HG02571 (cell line): ENCODE results near the gene JARID2.

ENCODE experiments used
- ATAC-seq: cut with Tn5 transposase; IDR thresholded peaks from one replicate; pipeline ENCODE4 v1.9.1; 2021; ENCODE audit warnings: mild to moderate bottlenecking, moderate library complexity; ENCODE audit not compliant: unreplicated experiment

The JARID2 gene

DNA sequence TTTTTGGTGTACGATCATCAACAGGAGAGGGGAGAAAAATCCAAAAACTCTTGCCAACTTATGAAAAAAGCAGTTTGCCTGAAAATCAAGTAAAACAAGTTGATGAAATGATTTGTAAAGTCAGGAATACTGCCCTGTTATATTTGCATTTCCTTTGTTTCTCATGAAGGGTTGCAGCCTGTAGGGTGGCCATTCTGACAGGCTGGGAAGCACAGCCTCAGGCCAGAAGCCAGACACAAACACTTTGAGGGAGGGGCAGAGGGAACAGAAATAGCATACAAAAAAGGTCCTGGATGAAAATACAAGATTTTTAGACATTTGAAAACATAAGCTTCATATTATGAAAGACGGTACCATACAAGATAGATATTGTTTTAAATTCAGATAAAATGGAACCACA, 307.2 kb downstream of the JARID2 start:
- ATAC-seq: no peak

DNA sequence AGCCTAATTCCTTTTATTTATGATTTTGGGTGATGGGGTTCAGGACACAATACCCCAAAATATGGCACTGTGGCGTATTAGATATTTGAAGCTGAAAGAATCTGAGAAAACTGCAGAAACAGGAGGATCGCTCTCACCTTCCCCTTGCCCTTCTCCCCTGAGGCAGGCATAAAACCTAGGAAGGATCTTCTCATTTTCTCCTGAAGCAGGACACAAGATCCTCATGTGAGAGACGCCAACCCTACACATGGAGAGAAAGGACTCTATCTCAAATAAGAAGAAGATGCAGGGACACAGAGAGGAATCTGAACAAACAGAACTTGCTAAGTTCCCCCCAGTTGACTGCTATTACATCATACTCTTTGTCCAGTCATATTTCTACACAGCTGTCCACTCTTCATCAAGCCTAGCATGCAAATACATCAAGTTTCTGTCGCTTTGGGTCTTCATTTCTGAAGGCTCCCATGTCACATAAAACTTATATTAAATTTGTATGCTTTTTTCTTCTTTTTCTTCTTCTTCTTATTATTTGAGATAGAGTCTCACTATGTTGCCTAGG, 307.9 kb downstream of the JARID2 start:
- ATAC-seq: no peak

DNA sequence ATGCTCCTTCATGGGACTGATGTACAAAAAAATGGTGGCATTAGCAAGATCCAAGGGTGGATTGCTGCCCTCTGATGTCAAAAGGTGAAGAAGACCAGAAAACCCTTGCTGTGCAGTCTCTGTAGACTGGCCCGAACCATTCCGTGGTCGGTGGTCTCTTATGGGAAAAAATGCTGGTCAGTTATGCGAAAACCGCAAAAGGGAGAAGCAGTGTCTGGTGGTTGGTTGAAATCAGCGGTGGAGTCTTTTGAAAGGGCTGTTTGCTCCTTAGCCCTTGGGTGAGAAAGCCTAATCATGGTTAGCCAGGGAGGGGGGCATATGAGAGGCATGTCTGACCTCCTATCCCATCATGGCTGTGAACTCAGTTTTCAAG, 308.8 kb downstream of the JARID2 start:
- ATAC-seq: no peak

DNA sequence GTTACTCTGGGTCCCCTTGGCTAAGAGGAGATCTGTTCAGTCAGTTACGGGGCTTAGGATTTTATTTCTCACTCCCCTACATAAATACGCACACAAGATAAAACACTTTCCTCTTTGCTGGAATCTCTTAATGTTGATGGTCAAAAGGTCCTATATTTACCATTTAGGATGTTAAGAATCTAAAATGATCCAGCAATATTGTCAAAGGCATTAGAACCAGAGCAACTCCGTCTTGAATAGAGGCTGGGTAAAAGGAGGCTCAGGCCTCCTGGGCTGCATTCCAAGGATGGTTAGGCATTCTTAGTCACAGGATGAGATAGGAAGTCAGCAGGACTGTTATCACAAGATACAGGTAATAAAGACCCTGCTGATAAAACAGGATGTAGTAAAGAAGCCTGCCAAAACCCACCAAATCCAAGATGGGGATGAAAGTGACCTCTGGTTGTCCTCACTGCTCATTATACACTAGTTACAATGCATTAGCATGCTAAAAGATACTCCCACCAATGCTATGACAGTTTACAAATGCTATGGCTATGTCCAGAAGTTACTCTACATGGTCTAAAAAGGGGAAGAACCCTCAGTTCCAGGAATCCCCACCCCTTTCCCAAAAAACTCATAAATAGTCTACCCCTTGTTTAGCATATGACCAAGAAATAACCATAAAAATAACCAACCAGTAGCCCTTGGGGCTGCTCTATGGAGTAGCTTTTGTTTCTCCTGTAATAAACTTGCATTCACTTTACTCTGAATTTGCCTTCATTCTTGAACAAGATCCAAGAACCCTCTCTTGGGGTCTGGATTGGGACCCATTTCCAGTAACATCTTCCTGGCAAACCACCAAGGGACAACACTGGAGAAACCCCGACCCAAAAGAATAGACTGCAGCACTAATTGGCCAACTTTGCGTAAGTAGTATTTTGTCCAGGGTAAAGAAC, 309.5 kb downstream of the JARID2 start:
- ATAC-seq: no peak

DNA sequence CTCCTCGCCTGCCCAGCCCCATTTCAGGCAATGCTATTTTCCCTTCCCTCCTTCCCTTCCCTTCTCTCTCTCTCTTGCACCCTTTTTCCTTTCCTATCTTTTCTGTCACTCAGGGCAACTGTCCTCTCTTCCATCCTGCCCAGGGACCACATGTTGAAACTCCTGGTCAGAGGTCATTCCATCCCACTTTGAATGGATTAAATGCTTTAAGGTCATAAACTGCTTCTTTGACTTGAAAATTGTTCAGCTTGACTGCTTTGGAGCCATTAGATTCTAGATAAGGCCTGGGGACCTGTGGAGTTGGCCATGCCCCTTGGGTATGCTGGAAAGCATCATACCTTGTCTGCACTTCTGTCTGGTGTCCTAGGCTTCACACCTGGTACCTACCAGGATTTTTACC, 310.8 kb downstream of the JARID2 start:
- no peak for ATAC-seq

DNA sequence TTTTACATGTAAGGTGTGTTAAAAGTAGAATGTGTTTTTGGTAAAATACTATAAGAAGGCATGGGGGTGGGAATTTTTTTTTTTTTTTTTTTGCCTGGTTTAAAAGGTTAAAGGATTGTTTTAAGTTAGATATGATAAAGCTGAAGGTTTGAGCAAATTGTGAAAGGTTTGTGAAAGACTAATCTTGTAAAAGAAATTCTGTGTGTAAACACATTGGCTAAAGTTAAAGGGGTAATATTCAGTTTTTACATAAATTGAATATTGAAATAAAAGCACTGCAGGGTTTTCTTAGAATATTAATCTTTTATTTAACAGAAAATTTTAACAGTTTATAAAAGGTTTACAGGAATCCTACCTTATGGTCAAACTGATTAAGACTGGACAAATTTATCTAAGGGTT, 311.3 kb downstream of the JARID2 start:
- no peak for ATAC-seq

DNA sequence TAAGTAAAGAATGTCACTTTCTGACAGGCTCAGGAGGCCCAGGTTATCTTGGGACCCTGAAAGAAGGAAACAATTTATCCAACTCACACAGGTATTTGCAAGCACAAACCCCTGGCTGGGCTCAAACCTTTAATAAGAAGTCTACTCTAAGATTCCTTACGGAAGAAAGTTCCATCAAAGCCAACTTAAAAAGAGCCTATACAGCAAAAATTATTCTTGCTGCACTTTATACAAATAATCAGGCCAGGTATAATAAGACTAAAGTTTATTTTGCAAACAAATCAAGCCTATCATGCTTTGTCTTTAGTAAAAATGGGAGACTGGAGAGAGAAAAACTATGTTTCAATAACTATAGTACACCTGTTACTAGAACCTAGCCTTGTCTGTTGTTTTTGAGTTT, 314.8 kb downstream of the JARID2 start:
- ATAC-seq: no peak

DNA sequence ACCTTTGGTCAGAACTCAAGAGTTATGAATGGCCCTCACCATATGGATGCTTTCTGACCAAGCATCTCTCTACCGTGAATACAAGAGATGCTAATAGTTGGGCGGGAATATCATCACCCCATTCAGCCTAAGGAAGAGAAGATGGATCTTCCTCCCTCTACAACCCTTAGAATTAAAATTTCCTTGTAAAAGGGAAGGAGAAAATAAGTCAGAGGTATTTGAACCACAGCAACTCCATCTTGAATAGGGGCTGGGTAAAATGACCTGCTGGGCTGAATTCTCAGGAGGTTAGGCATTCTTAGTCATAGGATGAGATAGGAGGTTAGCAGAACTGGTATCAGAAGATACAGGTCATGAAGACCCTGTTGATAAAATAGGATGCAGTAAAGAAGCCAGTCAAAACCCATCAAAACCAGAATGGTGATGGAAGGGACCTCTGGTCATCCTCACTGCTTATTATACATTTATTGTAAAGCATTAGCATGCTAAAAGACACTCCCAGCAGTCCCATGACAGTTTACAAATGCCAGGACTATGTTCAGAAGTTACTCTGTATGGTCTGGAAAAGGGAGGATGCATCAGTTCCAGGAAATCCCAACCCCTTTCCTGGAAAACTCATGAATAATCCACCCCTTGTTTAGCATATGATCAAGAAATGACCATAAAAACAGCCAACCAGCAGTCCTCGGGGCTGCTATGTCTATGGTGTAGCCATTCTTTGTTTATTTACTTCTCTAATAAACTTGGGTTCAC, 315.8 kb downstream of the JARID2 start:
- no peak for ATAC-seq

DNA sequence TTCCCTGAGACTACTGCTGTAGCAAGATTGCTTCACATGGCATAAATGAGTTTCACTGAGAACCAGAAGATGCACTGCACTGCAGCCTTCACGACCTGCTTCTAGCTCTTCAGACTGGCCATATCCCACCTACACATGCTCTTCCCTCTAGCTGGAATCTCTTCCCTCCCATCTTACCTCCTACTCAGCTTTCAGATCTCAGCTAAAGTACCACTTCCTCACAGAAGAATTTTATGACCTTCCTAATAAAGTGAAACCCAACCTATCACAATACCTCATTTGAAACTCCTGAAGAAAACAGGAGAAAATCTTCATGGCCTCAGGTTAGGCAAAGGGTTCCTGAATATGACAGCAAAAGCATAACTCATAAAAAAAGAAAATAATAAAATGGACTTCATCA, 317.1 kb downstream of the JARID2 start:
- ATAC-seq: no peak

DNA sequence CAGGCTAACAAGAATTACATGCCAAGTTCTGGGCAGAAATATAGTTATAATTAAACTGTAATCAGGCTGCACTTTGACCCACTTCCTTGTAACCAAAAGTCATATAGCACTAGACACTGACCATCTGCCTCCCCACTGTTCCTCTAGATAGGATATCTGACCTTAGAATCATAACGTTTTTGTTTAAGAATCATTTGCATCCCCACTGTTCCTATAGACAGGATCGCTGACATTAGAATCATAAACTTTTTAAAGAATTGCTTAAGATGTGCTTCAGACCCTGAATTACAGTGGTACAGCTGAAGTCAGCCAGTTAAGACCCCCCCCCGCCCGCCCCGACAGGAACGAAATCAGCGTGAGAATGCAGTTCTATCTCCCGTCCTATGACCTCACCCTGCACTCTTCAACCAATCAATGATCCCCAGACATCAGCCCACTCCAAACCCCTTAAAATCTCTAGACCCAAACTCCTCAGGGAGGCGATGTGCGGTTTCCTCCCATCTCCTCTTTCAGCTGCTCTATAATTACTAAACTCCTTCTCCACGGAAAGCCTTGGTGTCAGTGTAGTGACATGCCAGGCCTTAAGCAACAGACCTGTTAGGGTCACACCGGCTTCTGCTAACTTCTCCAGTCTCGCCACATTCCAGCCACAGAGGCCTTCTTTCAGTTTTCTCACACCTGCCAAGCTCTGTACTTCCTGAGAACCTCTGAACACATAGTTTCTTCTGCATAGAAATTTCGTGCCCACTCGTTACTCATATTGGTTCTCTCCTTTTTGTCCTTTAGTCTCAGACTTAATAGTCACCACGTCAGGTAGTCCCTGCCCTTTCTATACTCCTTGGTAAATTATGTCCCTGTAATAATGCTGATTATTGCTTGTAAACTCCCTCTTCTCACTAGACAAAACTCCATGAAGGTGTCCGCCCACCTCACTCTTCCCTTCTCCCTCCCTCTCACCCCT, 323.4 kb downstream of the JARID2 start:
- ATAC-seq: no peak

DNA sequence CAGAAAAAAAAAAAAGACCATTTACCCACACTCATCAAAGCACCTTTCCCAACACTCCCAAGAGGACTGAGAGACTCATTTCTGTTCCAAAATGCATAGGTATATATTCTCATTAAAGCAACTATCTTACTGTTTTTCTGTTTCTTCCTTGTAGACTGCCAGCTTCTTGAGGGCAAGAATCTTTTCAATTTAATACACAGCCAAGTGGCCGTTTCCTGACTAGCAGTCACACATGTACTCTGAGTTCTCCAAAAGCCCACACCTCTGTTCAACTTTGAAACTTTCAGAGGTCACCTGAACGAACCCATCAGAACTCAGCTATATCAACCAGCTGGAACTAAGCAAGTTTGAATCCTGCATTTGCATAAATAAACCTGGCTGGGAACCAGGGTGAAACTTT, 324.3 kb downstream of the JARID2 start:
- ATAC-seq: no peak
